Measurements from ENCODE around the gene ITIH3.

GRCh38 chr3:52813810-52814209 lies 19.2 kb downstream of the ITIH3 start:
- no peak for TF ChIP-seq RAD21 (IDR thresholded peaks at IDR 0.05; ENCODE audit: low read length)
- no peak for TF ChIP-seq RFX5 (IDR thresholded peaks at IDR 0.05; ENCODE audit: low read length)
- no peak for TF ChIP-seq POLR2AphosphoS5 (IDR thresholded peaks at IDR 0.05; ENCODE audit: low read depth, low read length)
- TF ChIP-seq GATA2 (CRISPR knock-in tag; IDR thresholded peaks at IDR 0.05): no peak
- TF ChIP-seq CTCF (IDR thresholded peaks at IDR 0.05): no peak
- TF ChIP-seq FOSL2 (IDR thresholded peaks at IDR 0.05; ENCODE audit: borderline replicate concordance, low read depth): no peak
- no peak for TF ChIP-seq NFIC (IDR thresholded peaks at IDR 0.05; ENCODE audit: borderline replicate concordance)
- TF ChIP-seq JUND (IDR thresholded peaks at IDR 0.05): no peak
- TF ChIP-seq CHD2 (IDR thresholded peaks at IDR 0.05; ENCODE audit: low read length, partially characterized antibody): no peak
- TF ChIP-seq TAF1 (IDR thresholded peaks at IDR 0.05; ENCODE audit: borderline replicate concordance, low read depth, low read length): no peak
- TF ChIP-seq TCF12 (IDR thresholded peaks at IDR 0.05): no peak
- no peak for TF ChIP-seq EP300 (IDR thresholded peaks at IDR 0.05; ENCODE audit: borderline replicate concordance in 1 of 2, low read depth in 1 of 2, low read length in 1 of 2)
- no peak for TF ChIP-seq USF2 (IDR thresholded peaks at IDR 0.05; ENCODE audit: borderline replicate concordance, low read depth, low read length)
- TF ChIP-seq SMC3 (IDR thresholded peaks at IDR 0.05; ENCODE audit: low read depth, low read length): no peak
